Measurements from ENCODE around the gene DOCK3.

GRCh38 chr3:50666837-50667236 is 7.9 kb upstream of the DOCK3 start:
- TF ChIP-seq CTCF (IDR thresholded peaks at IDR 0.05) (no peak), POLR2AphosphoS5 (IDR thresholded peaks at IDR 0.05) (no peak)
